ENCODE data around the gene FES.
"Not testable (repeated sequence)": the region's sequence is repeated elsewhere in the genome, so short reads cannot be mapped to it uniquely, and the experiment has no call there.

The FES gene

GRCh38 chr15:90839187-90840071 is 44.9 kb upstream of the FES start:
- no peak for TF ChIP-seq CTCF (IDR thresholded peaks at IDR 0.05; ENCODE audit: low read depth, low read length)
- DNase-seq (ENCODE audit: extremely low read depth, low read depth), result no peak

- no peak for DNase-seq (ENCODE audit: extremely low read depth, low read depth)
- no peak for TF ChIP-seq CTCF (IDR thresholded peaks at IDR 0.05; ENCODE audit: low read depth, low read length)
Measured at GRCh38 chr15:90840157-90840855, 44.0 kb upstream of the FES start.

- no peak for DNase-seq (ENCODE audit: extremely low read depth, low read depth)
- no peak for TF ChIP-seq CTCF (IDR thresholded peaks at IDR 0.05; ENCODE audit: low read depth, low read length)
Measured at GRCh38 chr15:90840954-90841353, 43.4 kb upstream of the FES start.

- no peak for TF ChIP-seq CTCF (IDR thresholded peaks at IDR 0.05; ENCODE audit: low read depth, low read length)
- DNase-seq (ENCODE audit: extremely low read depth, low read depth), result no peak
Measured at GRCh38 chr15:90844696-90845095, 39.6 kb upstream of the FES start.

- DNase-seq (ENCODE audit: extremely low read depth, low read depth), result no peak
- TF ChIP-seq CTCF (IDR thresholded peaks at IDR 0.05; ENCODE audit: low read depth, low read length), result no peak
Measured at GRCh38 chr15:90845201-90845949, 38.9 kb upstream of the FES start.

GRCh38 chr15:90849424-90849823 is 34.9 kb upstream of the FES start:
- not testable (repeated sequence) for DNase-seq (ENCODE audit: extremely low read depth, low read depth)

- no peak for TF ChIP-seq CTCF (IDR thresholded peaks at IDR 0.05; ENCODE audit: low read depth, low read length)
- DNase-seq (ENCODE audit: extremely low read depth, low read depth), result no peak
Measured at GRCh38 chr15:90851114-90851513, 33.2 kb upstream of the FES start.
